ENCODE results near the gene ABHD17C. TPM values are rescaled to one million over a fixed set of nuclear protein-coding genes. Genes with fewer than 3 reads are reported as not detected.
"Not testable (repeated sequence)": the region's sequence is repeated elsewhere in the genome, so short reads cannot be mapped to it uniquely, and the experiment has no call there.

Gene ABHD17C
- total RNA-seq, 1 donor from 2014 or later: 6.8 TPM

DNA sequence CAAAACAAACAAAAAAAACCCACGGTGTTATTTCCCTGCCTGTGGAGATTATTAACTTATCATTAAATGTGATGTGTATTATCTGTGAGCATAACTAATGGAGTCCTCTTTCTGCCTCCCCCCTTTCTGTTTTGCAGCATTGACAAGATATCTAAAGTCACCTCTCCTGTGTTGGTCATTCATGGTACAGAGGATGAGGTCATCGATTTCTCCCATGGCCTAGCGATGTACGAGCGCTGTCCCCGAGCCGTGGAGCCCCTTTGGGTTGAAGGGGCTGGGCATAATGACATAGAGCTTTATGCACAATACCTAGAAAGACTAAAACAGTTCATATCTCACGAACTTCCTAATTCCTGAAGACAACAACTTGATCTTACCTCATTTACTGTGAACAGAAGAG is 58.9 kb downstream of the ABHD17C start:
- H3K27ac Mint-ChIP-seq (ENCODE audit: unreplicated experiment): no peak overlapping the region
- DNase-seq: no peak
- no peaks in the 10 kb centered on the region for H3K27me3 Mint-ChIP-seq (ENCODE audit: unreplicated experiment)
- H3K4me3 Mint-ChIP-seq (ENCODE audit: unreplicated experiment): no peak overlapping the region
- H3K36me3 Mint-ChIP-seq (ENCODE audit: unreplicated experiment): no peaks in the 10 kb centered on the region
- TF ChIP-seq, protein P1, sequence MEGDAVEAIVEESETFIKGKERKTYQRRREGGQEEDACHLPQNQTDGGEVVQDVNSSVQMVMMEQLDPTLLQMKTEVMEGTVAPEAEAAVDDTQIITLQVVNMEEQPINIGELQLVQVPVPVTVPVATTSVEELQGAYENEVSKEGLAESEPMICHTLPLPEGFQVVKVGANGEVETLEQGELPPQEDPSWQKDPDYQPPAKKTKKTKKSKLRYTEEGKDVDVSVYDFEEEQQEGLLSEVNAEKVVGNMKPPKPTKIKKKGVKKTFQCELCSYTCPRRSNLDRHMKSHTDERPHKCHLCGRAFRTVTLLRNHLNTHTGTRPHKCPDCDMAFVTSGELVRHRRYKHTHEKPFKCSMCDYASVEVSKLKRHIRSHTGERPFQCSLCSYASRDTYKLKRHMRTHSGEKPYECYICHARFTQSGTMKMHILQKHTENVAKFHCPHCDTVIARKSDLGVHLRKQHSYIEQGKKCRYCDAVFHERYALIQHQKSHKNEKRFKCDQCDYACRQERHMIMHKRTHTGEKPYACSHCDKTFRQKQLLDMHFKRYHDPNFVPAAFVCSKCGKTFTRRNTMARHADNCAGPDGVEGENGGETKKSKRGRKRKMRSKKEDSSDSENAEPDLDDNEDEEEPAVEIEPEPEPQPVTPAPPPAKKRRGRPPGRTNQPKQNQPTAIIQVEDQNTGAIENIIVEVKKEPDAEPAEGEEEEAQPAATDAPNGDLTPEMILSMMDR (IDR thresholded peaks at IDR 0.05; ENCODE audit: partially characterized antibody, unreplicated experiment): no peak
- no peaks in the 10 kb centered on the region for H3K9me3 Mint-ChIP-seq (ENCODE audit: unreplicated experiment)
- no peaks in the 10 kb centered on the region for H3K4me1 Mint-ChIP-seq (ENCODE audit: low read depth, unreplicated experiment)

DNA sequence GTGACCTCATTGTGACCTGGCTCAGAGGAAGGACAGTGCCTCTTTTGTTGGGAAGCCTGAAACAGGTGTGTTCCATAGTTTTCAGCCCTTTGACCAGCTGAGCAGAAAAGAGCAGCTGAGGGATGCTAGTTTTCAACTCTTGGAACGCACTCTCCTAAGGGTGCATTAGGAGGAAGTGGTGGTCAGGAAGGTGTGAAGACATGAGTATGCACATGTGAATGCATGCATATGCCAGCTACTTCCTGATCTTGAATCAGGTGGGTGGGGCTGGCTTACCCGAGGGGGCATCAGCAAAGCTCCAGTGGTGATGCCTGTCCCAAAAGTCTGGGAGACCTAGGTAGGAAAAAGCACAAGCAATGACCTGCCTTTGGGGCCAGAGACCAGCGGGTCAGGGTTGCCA is 60.8 kb downstream of the ABHD17C start:
- H3K4me3 Mint-ChIP-seq (ENCODE audit: unreplicated experiment): no peak overlapping the region
- TF ChIP-seq, protein P1 (IDR thresholded peaks at IDR 0.05; ENCODE audit: partially characterized antibody, unreplicated experiment): no peak
- no peak for DNase-seq
- H3K27me3 Mint-ChIP-seq (ENCODE audit: unreplicated experiment): no peaks in the 10 kb centered on the region
- no peaks in the 10 kb centered on the region for H3K9me3 Mint-ChIP-seq (ENCODE audit: unreplicated experiment)
- H3K36me3 Mint-ChIP-seq (ENCODE audit: unreplicated experiment): no peaks in the 10 kb centered on the region
- H3K27ac Mint-ChIP-seq (ENCODE audit: unreplicated experiment): no peak overlapping the region
- no peaks in the 10 kb centered on the region for H3K4me1 Mint-ChIP-seq (ENCODE audit: low read depth, unreplicated experiment)

DNA sequence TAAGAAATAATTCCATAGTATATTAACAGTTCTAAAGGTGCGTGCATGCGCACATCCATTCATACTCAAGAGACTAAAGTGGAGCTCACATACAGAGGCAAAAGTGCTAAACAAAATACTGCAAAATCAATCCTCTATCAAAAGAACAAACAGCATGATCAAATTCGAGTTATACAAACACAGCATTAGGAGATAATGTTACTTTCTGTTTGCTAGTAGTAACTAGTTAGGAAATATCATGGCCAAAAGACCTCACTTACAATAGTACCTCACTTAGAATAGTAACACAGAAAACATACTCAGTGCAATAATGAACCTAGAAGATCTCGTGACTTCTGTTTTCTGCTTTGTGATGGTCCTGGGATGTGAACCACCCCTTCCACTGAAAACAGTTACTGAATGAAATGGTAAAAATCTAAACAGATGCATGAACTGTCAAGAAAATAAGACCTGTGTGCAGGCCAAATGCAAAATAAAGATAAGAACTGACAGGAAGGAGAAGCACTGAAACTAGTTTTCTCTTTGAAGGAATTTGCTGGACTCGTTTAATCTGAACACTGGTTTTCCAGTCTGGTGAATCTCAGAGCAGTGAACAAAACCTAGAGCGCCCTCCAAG is 63.1 kb downstream of the ABHD17C start:
- Mint-ChIP-seq H3K27me3 (ENCODE audit: unreplicated experiment) (no peaks in the 10 kb centered on the region), H3K27ac (ENCODE audit: unreplicated experiment) (no peak overlapping the region), H3K36me3 (ENCODE audit: unreplicated experiment) (no peaks in the 10 kb centered on the region), H3K4me3 (ENCODE audit: unreplicated experiment) (no peak overlapping the region), H3K9me3 (ENCODE audit: unreplicated experiment) (no peaks in the 10 kb centered on the region), H3K4me1 (ENCODE audit: low read depth, unreplicated experiment) (no peaks in the 10 kb centered on the region)
- DNase-seq: no peak
- TF ChIP-seq, protein P1 (IDR thresholded peaks at IDR 0.05; ENCODE audit: partially characterized antibody, unreplicated experiment): no peak

DNA sequence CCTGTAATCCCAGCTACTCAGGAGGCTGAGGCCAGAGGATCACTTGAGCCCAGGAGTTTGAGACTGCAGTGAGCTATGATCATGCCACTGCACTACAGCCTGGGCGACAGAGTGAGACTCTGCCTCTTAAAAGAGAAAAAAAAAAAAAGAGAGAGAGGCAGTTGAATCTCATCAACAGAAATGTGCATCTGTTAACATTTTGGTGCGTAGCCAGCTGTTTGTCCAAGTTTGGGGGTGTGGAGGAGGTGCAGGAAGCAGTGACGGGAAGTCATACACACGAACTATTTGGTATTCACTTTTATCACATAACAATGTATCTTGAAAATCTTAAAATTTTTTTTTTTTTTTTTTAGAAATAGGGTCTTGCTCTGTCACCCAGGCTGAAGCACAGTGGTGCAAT is 65.8 kb downstream of the ABHD17C start:
- no peaks in the 10 kb centered on the region for H3K4me1 Mint-ChIP-seq (ENCODE audit: low read depth, unreplicated experiment)

DNA sequence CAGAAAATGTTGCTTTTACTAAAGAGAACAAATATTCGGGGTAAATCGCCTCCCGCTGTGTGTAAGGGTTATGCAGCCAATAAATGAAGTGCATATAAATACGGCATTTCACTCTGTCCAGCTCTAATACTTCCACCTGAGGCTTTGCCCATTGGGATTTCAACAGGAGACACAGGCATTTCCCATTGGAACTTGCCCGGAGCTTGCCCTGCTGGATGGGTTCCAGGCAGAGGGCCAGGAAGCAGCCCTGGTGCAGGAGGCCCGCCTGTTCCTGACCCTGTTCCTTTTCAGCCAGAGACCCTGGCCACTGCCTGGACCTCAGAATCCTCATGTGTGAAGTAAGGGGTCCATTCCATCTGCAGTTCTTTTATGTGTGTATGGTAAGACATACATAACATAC is 66.6 kb downstream of the ABHD17C start:
- no peaks in the 10 kb centered on the region for H3K27me3 Mint-ChIP-seq (ENCODE audit: unreplicated experiment)
- DNase-seq: no peak
- no peaks in the 10 kb centered on the region for H3K36me3 Mint-ChIP-seq (ENCODE audit: unreplicated experiment)
- H3K9me3 Mint-ChIP-seq (ENCODE audit: unreplicated experiment): no peaks in the 10 kb centered on the region
- no peak overlapping the region for H3K27ac Mint-ChIP-seq (ENCODE audit: unreplicated experiment)
- no peaks in the 10 kb centered on the region for H3K4me1 Mint-ChIP-seq (ENCODE audit: low read depth, unreplicated experiment)
- TF ChIP-seq, protein P1 (IDR thresholded peaks at IDR 0.05; ENCODE audit: partially characterized antibody, unreplicated experiment): no peak
- no peak overlapping the region for H3K4me3 Mint-ChIP-seq (ENCODE audit: unreplicated experiment)

More for the DNA sequence above, 65.8 kb downstream of the ABHD17C start:
- Mint-ChIP-seq H3K4me3 (ENCODE audit: unreplicated experiment) (no peak overlapping the region), H3K9me3 (ENCODE audit: unreplicated experiment) (no peaks in the 10 kb centered on the region), H3K27me3 (ENCODE audit: unreplicated experiment) (no peaks in the 10 kb centered on the region), H3K36me3 (ENCODE audit: unreplicated experiment) (no peaks in the 10 kb centered on the region), H3K27ac (ENCODE audit: unreplicated experiment) (no peak overlapping the region)
- no peak for DNase-seq
- TF ChIP-seq, protein P1 (IDR thresholded peaks at IDR 0.05; ENCODE audit: partially characterized antibody, unreplicated experiment): no peak

DNA sequence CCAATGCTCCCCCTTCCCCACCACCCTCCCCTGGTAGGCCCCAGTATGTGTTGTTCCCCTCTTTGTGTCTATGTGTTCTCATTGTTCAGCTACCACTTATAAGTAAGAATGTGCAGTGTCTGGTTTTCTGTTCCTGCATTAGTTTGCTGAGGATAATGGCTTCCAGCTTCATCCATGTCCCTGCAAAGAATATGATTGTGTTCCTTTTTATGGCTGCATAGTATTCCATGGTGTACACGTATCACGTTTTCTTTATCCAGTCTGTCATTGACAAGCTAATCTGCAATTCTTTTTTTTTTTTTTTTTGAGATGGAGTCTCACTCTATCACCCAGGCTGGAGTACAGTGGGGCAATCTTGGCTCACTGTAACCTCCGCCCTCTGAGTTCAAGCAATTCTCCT is 68.1 kb downstream of the ABHD17C start:
- H3K27me3 Mint-ChIP-seq (ENCODE audit: unreplicated experiment); H3K4me1 Mint-ChIP-seq (ENCODE audit: low read depth, unreplicated experiment); H3K27ac Mint-ChIP-seq (ENCODE audit: unreplicated experiment); DNase-seq; H3K36me3 Mint-ChIP-seq (ENCODE audit: unreplicated experiment); H3K4me3 Mint-ChIP-seq (ENCODE audit: unreplicated experiment); H3K9me3 Mint-ChIP-seq (ENCODE audit: unreplicated experiment): not testable (repeated sequence)

Measured in glutamatergic neuron (in vitro differentiated cells).